Transverse colon (tissue), 4 donors: ENCODE measurements around the gene PDAP1.

ENCODE experiments used
- EP300 ChIP-seq: sonication (generic); formaldehyde crosslinking; IDR thresholded peaks from one replicate; pipeline ENCODE4 v1.6.1; 2017; ENCODE audit warnings: antibody characterized with exemption, low read depth
- POLR2A ChIP-seq: fragments of 450-650 bp; IDR thresholded peaks from one replicate; pipeline ENCODE4 v1.6.1; 2016; ENCODE audit warnings: antibody characterized with exemption, mild to moderate bottlenecking, moderate library complexity
- POLR2AphosphoS5 ChIP-seq, 3 donors: sonication (generic); formaldehyde crosslinking; IDR thresholded peaks; one replicate each; pipeline ENCODE4 v1.6.1; 2016; ENCODE audit warnings: antibody characterized with exemption in 3 of 3
- TF ChIP-seq, protein P1 (sequence below), 5 experiments: fragments of 200-600 bp in 3 of 5; fragments of 450-650 bp in 2 of 5; sonication (generic) in 3 of 5; IDR thresholded peaks; 1 replicate in 2 of 5; 2 replicates in 3 of 5; pipeline ENCODE4 v1.5.1; 2016 to 2017; ENCODE audit warnings: antibody characterized with exemption in 5 of 5, inconsistent platforms in 3 of 5, mild to moderate bottlenecking in 2 of 5, moderate library complexity in 1 of 5

GRCh38 chr7:99419323-99420021, 11.1 kb upstream of the PDAP1 start:
- TF ChIP-seq, protein P1, sequence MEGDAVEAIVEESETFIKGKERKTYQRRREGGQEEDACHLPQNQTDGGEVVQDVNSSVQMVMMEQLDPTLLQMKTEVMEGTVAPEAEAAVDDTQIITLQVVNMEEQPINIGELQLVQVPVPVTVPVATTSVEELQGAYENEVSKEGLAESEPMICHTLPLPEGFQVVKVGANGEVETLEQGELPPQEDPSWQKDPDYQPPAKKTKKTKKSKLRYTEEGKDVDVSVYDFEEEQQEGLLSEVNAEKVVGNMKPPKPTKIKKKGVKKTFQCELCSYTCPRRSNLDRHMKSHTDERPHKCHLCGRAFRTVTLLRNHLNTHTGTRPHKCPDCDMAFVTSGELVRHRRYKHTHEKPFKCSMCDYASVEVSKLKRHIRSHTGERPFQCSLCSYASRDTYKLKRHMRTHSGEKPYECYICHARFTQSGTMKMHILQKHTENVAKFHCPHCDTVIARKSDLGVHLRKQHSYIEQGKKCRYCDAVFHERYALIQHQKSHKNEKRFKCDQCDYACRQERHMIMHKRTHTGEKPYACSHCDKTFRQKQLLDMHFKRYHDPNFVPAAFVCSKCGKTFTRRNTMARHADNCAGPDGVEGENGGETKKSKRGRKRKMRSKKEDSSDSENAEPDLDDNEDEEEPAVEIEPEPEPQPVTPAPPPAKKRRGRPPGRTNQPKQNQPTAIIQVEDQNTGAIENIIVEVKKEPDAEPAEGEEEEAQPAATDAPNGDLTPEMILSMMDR (IDR thresholded peaks at IDR 0.05): no peak
- TF ChIP-seq EP300 (no peak), POLR2A (no peak), POLR2AphosphoS5 (IDR thresholded peaks at IDR 0.05) (no peak)
